ENCODE results near the gene TTC27. TPM values are rescaled to one million over a fixed set of nuclear protein-coding genes. Genes with fewer than 3 reads are reported as not detected.
A peak's percentile ranks its signal among the peaks of the same experiment; 100 is the strongest.

TTC27 gene
- total and polyA plus RNA-seq, 2 of the 13 experiments (the other 11 are each of a cell fraction or from before 2014, with no cell fraction given) = 26.7 to 44.7 TPM

- TF ChIP-seq ZNF800 (CRISPR knock-in tag; IDR thresholded peaks at IDR 0.05) = 0 out of 2 replicates have a peak, but pooled peaks have one; percentile 34
- TF ChIP-seq ZNF574 (CRISPR knock-in tag; IDR thresholded peaks at IDR 0.05) = peak; percentile 75
- peak; percentile 80 for TF ChIP-seq CREM (IDR thresholded peaks at IDR 0.05)
- TF ChIP-seq CREM (CRISPR knock-in tag; IDR thresholded peaks at IDR 0.05) = no peak
- TF ChIP-seq RBM39 (IDR thresholded peaks at IDR 0.05; ENCODE audit: low read depth, low read length, poor library complexity, severe bottlenecking) = peak; percentile 59
- peak; percentile 85; the same call in 1 of the 2 replicates for TF ChIP-seq ZNF792 (CRISPR knock-in tag; IDR thresholded peaks at IDR 0.05)
- TF ChIP-seq PHF21A (CRISPR knock-in tag; IDR thresholded peaks at IDR 0.05) = peak; percentile 65; the same call in 1 of the 2 replicates
- no peak for TF ChIP-seq ZNF589 (CRISPR knock-in tag; conservative IDR thresholded peaks at IDR 0.05)
- no peak for TF ChIP-seq CENPBD1 (CRISPR knock-in tag; IDR thresholded peaks at IDR 0.05; ENCODE audit: borderline replicate concordance, low read depth)
- TF ChIP-seq SMAD3 (CRISPR knock-in tag; IDR thresholded peaks at IDR 0.05) = peak; percentile 68; the same call in 1 of the 2 replicates
- TF ChIP-seq ZNF782 (CRISPR knock-in tag; IDR thresholded peaks at IDR 0.05; ENCODE audit: borderline replicate concordance) = no peak
- TF ChIP-seq ZGPAT (CRISPR knock-in tag; IDR thresholded peaks at IDR 0.05) = peak; percentile 86
- TF ChIP-seq ZNF205 (CRISPR knock-in tag; IDR thresholded peaks at IDR 0.05) = peak; percentile 86
- peak; percentile 99 for TF ChIP-seq SIN3A (IDR thresholded peaks at IDR 0.05; ENCODE audit: borderline replicate concordance, low read depth, low read length)
- TF ChIP-seq ZMAT5 (CRISPR knock-in tag; IDR thresholded peaks at IDR 0.05; ENCODE audit: borderline replicate concordance, low read depth) = no peak
- TF ChIP-seq ZNF124 (CRISPR knock-in tag; IDR thresholded peaks at IDR 0.05) = peak; percentile 60; the same call in 1 of the 2 replicates
- TF ChIP-seq JDP2 (CRISPR knock-in tag; IDR thresholded peaks at IDR 0.05; ENCODE audit: borderline replicate concordance) = no peak
- TF ChIP-seq ZNF274 (CRISPR knock-in tag; IDR thresholded peaks at IDR 0.05) = peak; percentile 75
- no peak for TF ChIP-seq JUNB (CRISPR knock-in tag; IDR thresholded peaks at IDR 0.05; ENCODE audit: borderline replicate concordance)
- peak; percentile 25; the same call in 1 of the 2 replicates for TF ChIP-seq NFYC (CRISPR knock-in tag; IDR thresholded peaks at IDR 0.05)
- TF ChIP-seq ELF1 (CRISPR knock-in tag; IDR thresholded peaks at IDR 0.05) = peak; percentile 92
- TF ChIP-seq YEATS4 (CRISPR knock-in tag; IDR thresholded peaks at IDR 0.05; ENCODE audit: borderline replicate concordance) = peak; percentile 86
- peak; percentile 77; the same call in 1 of the 2 replicates for TF ChIP-seq KDM5A (IDR thresholded peaks at IDR 0.05; ENCODE audit: borderline replicate concordance, low read length)
Measured at GRCh38 chr2:32627814-32628579, at the start of gene TTC27 (continued).

All from HepG2 (cell line).